Muscle layer of duodenum (tissue), 2 donors: ENCODE measurements around the gene PEBP1.
A peak's percentile ranks its signal among the peaks of the same experiment; 100 is the strongest.

ENCODE experiments used
- H3K27ac ChIP-seq: one replicate; pipeline ENCODE4 v1.7.0; 2013; ENCODE audit warnings: mild to moderate bottlenecking, low read length
- H3K27me3 ChIP-seq: one replicate; pipeline ENCODE4 v1.7.0; 2013; ENCODE audit warnings: low read depth, mild to moderate bottlenecking, control low read depth, low read length
- H3K36me3 ChIP-seq, 2 donors: one replicate each; pipeline ENCODE4 v1.7.0; 2013; ENCODE audit warnings: low read length in 2 of 2, control low read depth in 1 of 2, mild to moderate bottlenecking in 1 of 2; ENCODE audit not compliant: insufficient read depth in 2 of 2, control insufficient read depth in 1 of 2
- H3K4me1 ChIP-seq, 2 donors: one replicate each; pipeline ENCODE4 v1.7.0; 2013; ENCODE audit warnings: low read length in 2 of 2, mild to moderate bottlenecking in 2 of 2, control low read depth in 1 of 2, moderate library complexity in 1 of 2; ENCODE audit not compliant: insufficient read depth in 2 of 2, control insufficient read depth in 1 of 2
- H3K4me3 ChIP-seq, 2 donors: one replicate each; pipeline ENCODE4 v1.7.0; 2013; ENCODE audit warnings: low read length in 2 of 2, low read depth in 1 of 2, mild to moderate bottlenecking in 1 of 2
- H3K9me3 ChIP-seq, 2 donors: one replicate each; pipeline ENCODE4 v1.7.0; 2013; ENCODE audit warnings: low read length in 2 of 2, control low read depth in 1 of 2, mild to moderate bottlenecking in 1 of 2; ENCODE audit not compliant: control insufficient read depth in 1 of 2
- donor health status: healthy.

PEBP1 gene

GRCh38 chr12:118137148-118137678 is 1.3 kb downstream of the PEBP1 start:
- peak overlapping the region; percentile 84 to 98 for H3K4me3 ChIP-seq
- no peaks in the 10 kb centered on the region for H3K9me3 ChIP-seq
- H3K36me3 ChIP-seq: peaks cover 25 to 35% of the 10 kb centered on the region in 2 donors
- peak overlapping the region; percentile 77 for H3K27ac ChIP-seq
- H3K27me3 ChIP-seq: no peaks in the 10 kb centered on the region
- H3K4me1 ChIP-seq: peaks cover 7 to 19% of the 10 kb centered on the region in 2 donors

- H3K4me1 ChIP-seq: peaks cover 7 to 19% of the 10 kb centered on the region in 2 donors
- no peak overlapping the region for H3K4me3 ChIP-seq
- H3K36me3 ChIP-seq: peaks cover 40 to 65% of the 10 kb centered on the region in 2 donors
- H3K27me3 ChIP-seq: no peaks in the 10 kb centered on the region
- H3K9me3 ChIP-seq: no peaks in the 10 kb centered on the region
- no peak overlapping the region for H3K27ac ChIP-seq
These were observed 4.9 kb downstream of the PEBP1 start for GRCh38 chr12:118140825-118141224.

GRCh38 chr12:118144499-118144898 is 8.6 kb downstream of the PEBP1 start:
- Histone ChIP-seq H3K4me3 (no peak overlapping the region), H3K27ac (no peak overlapping the region), H3K27me3 (no peaks in the 10 kb centered on the region), H3K4me1 (no peaks in the 10 kb centered on the region), H3K9me3 (no peaks in the 10 kb centered on the region), H3K36me3 (peaks cover 46 to 62% of the 10 kb centered on the region in 2 donors)

GRCh38 chr12:118145113-118145797 is 9.3 kb downstream of the PEBP1 start:
- H3K9me3 ChIP-seq: no peaks in the 10 kb centered on the region
- no peaks in the 10 kb centered on the region for H3K27me3 ChIP-seq
- peaks cover 42 to 54% of the 10 kb centered on the region in 2 donors for H3K36me3 ChIP-seq
- H3K4me1 ChIP-seq: no peaks in the 10 kb centered on the region
- H3K27ac ChIP-seq: no peak overlapping the region
- no peak overlapping the region for H3K4me3 ChIP-seq

- no peaks in the 10 kb centered on the region for H3K4me1 ChIP-seq
- no peaks in the 10 kb centered on the region for H3K27me3 ChIP-seq
- no peaks in the 10 kb centered on the region for H3K9me3 ChIP-seq
- no peak overlapping the region for H3K27ac ChIP-seq
- H3K4me3 ChIP-seq: no peak overlapping the region
- H3K36me3 ChIP-seq: peaks cover 37 to 49% of the 10 kb centered on the region in 2 donors
These were observed 9.9 kb downstream of the PEBP1 start for GRCh38 chr12:118145798-118146156.

GRCh38 chr12:118148287-118148686 is 12.4 kb downstream of the PEBP1 start:
- Histone ChIP-seq H3K36me3 (peaks cover 39 to 40% of the 10 kb centered on the region in 2 donors), H3K4me1 (no peaks in the 10 kb centered on the region), H3K9me3 (no peaks in the 10 kb centered on the region), H3K27ac (no peak overlapping the region), H3K4me3 (no peak overlapping the region), H3K27me3 (no peaks in the 10 kb centered on the region)

GRCh38 chr12:118150625-118151024 is 14.7 kb downstream of the PEBP1 start:
- H3K27me3 ChIP-seq: no peaks in the 10 kb centered on the region
- no peaks in the 10 kb centered on the region for H3K4me1 ChIP-seq
- H3K9me3 ChIP-seq: no peaks in the 10 kb centered on the region
- H3K36me3 ChIP-seq: peaks cover 21 to 26% of the 10 kb centered on the region in 2 donors
- no peak overlapping the region for H3K27ac ChIP-seq
- no peak overlapping the region for H3K4me3 ChIP-seq

- no peaks in the 10 kb centered on the region for H3K9me3 ChIP-seq
- no peaks in the 10 kb centered on the region for H3K4me1 ChIP-seq
- no peaks in the 10 kb centered on the region for H3K27me3 ChIP-seq
- no peak overlapping the region for H3K4me3 ChIP-seq
- H3K36me3 ChIP-seq: peaks cover 13 to 21% of the 10 kb centered on the region in 2 donors
- H3K27ac ChIP-seq: no peak overlapping the region
These were observed 15.8 kb downstream of the PEBP1 start for GRCh38 chr12:118151755-118152154.

- Histone ChIP-seq H3K27me3 (no peaks in the 10 kb centered on the region), H3K27ac (no peak overlapping the region), H3K36me3 (peaks cover 43 to 45% of the 10 kb centered on the region in 2 donors), H3K4me1 (no peaks in the 10 kb centered on the region), H3K9me3 (no peaks in the 10 kb centered on the region), H3K4me3 (no peak overlapping the region)
These were observed 24.6 kb downstream of the PEBP1 start for GRCh38 chr12:118160536-118160935.

GRCh38 chr12:118164798-118165486 is 29.0 kb downstream of the PEBP1 start:
- H3K27me3 ChIP-seq: no peaks in the 10 kb centered on the region
- H3K9me3 ChIP-seq: no peaks in the 10 kb centered on the region
- no peaks in the 10 kb centered on the region for H3K4me1 ChIP-seq
- H3K27ac ChIP-seq: no peak overlapping the region
- no peak overlapping the region for H3K4me3 ChIP-seq
- peaks cover 28 to 32% of the 10 kb centered on the region in 2 donors for H3K36me3 ChIP-seq

- Histone ChIP-seq H3K36me3 (peaks cover 24 to 32% of the 10 kb centered on the region in 2 donors), H3K9me3 (no peaks in the 10 kb centered on the region), H3K4me3 (no peak overlapping the region), H3K27me3 (no peaks in the 10 kb centered on the region), H3K27ac (no peak overlapping the region), H3K4me1 (no peaks in the 10 kb centered on the region)
These were observed 31.0 kb downstream of the PEBP1 start for GRCh38 chr12:118166946-118167345.
